GM13977 (cell line): ENCODE data around the gene GIGYF2.

Experiments
- DNase-seq: peaks from one replicate; pipeline ENCODE4 v3.0.0; 2012; ENCODE audit warnings: low spot score
- in situ Hi-C: fragments of 300-500 bp; cut with MboI; formaldehyde crosslinking; loops from one replicate; pipeline ENCODE4 v1.12.0; 2022; ENCODE audit warnings: low sequenced_read_pairs, low pct_unique_long_range_greater_than_20kb, mixed read lengths, inconsistent platforms; ENCODE audit not compliant: unreplicated experiment
- TF ChIP-seq, protein P1 (sequence below): IDR thresholded peaks from 2 replicates; pipeline ENCODE4 v1.5.1; 2012; ENCODE audit warnings: mild to moderate bottlenecking, control low read depth; ENCODE audit not compliant: insufficient read depth; ENCODE audit errors: extremely low read depth, missing control alignments

Gene GIGYF2

DNA sequence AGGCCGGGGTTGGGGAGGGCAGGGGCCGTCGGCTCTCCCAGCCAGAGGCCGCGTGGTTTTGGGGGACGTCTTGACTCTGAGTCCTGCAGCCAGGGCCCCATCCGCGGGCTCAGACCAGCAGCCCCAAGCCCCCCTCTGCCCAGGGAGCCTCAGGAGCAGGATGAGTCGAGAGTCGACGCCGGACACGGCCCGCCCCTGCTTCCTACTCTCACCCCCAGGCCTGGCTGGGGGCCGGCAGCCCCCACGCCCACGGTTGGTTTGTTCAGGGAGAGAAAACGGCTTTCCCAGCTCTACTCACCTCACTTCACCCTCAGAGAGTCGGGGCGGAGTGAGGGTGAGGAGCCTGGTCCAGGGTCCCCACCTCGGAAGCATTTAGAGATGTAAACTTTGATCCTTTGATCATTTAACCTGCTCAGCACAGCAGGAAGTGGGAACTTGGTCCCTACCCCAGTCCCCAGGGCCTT lies 179.9 kb downstream of the GIGYF2 start:
- TF ChIP-seq, protein P1, sequence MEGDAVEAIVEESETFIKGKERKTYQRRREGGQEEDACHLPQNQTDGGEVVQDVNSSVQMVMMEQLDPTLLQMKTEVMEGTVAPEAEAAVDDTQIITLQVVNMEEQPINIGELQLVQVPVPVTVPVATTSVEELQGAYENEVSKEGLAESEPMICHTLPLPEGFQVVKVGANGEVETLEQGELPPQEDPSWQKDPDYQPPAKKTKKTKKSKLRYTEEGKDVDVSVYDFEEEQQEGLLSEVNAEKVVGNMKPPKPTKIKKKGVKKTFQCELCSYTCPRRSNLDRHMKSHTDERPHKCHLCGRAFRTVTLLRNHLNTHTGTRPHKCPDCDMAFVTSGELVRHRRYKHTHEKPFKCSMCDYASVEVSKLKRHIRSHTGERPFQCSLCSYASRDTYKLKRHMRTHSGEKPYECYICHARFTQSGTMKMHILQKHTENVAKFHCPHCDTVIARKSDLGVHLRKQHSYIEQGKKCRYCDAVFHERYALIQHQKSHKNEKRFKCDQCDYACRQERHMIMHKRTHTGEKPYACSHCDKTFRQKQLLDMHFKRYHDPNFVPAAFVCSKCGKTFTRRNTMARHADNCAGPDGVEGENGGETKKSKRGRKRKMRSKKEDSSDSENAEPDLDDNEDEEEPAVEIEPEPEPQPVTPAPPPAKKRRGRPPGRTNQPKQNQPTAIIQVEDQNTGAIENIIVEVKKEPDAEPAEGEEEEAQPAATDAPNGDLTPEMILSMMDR, result no peak
- in situ Hi-C loops, result no loop called here
- no peak for DNase-seq

DNA sequence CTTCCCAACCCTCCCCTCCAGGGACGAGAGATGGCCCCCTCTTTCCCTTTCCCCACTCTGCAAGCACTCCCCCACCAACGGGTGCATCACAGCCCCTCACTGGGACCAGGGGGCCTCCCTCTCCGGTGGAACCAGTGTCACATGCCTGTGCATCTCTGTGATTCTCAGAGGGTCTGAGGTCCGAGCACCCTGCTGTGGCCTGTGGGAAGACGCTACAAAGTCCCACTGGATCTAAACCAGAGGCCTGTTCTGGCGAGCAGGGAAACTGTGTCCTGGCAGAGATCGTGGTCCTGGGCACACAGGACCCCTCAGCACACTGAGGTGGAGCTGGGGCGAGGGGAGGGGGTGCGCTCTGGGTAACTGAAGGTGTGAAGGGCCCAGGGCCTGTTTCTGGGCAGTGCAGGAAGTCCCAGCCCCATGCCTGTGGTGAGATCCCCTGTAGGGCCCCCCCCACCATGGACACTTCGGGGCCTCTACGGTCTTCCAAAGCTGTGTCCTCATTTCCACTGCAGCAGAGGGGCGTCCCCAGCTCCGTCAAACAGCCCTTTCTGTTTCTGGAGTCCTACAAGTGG lies 180.9 kb downstream of the GIGYF2 start:
- DNase-seq, result no peak
- in situ Hi-C loops, result no loop called here
- TF ChIP-seq, protein P1, result no peak

DNA sequence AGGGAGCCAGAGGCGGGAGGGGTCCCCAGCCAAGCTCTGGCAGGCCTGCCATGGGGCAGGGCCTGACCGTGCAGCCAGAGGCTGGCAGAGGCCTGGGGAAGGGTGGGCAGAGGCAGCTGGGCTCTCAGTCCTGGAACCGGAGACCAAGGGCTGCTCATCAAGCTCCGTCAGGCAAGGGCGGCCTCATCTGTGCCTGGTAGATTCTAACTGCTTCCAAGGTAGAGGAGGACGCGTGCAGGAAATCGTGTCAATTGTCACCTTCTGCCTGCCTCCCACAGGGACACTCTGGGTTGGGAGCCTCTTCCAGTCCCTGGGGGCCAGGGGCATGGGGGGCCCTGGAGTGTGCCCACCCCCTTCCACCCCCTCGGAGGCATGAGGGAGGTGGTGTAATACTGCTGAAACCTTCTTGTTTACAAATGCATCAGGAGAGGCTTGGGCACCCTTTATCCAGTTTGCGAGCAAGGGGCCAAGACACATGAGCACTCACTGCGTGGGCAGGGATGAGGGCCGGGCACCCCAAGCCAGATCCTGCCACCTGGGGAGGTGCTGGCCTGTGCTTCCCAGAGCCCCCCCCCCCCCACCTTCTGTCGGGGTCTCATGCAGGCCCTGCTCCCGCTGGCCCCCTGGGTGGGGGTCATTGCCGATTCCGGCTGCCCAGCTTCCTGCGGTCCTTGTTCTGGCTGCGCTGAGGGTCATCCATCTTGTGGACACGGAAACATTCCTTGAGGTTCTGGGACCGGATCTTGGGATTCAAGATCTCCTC lies 181.9 kb downstream of the GIGYF2 start:
- in situ Hi-C loops, result no loop called here
- TF ChIP-seq, protein P1, result no peak
- no peak for DNase-seq

DNA sequence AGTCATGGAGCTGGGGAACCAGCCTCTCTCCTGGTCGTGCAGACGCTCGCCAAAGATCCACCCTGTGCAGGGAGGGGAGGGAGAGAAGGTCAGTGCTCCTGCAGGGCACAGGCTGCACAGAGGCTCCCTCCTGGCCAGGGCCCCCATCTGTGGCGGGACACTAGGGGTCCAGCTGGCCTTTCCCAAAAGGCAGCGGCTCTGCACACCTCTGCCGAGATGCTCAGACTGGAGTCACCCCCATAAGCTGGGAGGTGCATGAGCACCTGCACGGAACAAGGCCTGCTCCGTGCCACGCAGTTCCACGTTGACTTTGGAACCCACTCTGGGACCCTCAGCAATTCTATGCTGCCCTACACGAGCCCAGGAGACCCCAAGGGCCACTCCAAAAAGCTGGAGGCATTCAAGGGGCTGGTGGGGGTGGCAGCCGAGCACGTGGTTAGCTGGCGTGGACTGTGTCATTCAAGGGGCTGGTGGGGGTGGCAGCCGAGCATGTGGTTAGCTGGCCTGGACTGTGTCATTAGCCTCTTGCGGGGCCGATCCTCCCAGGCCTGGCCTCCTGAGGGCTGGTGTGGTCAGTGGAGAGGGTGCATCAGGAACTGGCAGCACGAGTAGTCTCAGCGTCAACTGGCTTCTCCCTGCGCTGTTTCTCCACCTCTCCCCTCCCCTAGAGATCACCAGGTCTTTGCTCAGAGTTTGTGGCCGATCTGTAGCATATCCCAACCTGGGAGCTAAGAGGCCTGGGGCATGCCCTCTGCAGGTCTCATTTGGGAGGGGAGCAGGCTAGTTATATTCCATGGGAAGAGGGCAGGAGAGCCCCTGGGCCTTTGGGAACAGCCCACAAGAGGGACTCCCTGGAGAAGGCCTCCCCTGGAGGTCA lies 182.7 kb downstream of the GIGYF2 start:
- in situ Hi-C loops, result no loop called here
- DNase-seq, result no peak
- TF ChIP-seq, protein P1, result no peak

DNA sequence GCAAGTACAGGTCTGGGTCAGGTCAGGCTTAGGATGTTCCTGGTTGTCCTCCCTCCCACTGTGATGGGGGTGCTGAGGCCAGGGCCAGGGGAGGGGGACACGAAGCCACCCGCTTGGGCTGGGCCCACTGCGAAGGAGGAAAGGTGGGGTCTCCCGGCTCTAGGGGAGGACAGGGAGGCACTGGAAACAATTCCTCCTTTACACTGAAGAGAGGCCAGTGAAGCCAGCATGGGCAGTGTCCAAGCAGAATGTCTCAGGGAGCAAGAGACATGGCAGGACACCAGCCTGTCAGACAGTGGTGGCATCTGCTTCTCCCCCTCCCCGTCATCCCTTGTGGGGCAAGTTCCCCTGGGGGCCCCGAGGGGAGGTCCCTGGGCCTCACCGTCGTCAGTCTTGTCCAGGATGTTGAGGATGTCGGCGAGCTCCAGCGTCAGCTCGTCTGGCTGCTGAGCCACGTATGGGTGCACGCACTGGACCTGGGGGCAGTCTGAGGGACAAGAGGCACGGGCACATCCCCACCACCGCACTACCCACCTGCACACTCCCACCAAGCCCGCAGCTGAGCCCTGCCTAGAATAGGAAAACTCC lies 183.7 kb downstream of the GIGYF2 start:
- in situ Hi-C loops, result no loop called here
- DNase-seq, result no peak
- TF ChIP-seq, protein P1, result no peak

DNA sequence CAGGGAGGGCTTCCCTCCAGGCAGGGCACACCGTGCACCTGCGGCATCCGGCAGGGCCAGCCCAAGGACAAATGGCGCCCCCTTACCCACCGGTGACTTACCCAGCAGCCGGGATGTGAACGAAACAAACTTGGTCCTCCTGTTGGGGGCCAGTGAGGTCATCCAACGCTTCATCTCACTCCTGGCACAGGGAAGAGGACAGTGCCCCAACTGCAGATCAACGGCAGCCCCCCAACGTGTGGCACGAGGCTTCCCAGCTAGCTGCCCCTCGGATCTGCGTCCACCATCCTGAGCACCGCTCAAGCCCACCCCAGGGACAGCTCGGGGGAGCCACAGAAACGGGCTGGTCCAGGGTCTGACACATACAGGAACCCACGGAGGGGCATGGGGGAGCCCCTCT lies 185.0 kb downstream of the GIGYF2 start:
- in situ Hi-C loops, result no loop called here
- DNase-seq, result no peak
- TF ChIP-seq, protein P1, result no peak
